Measurements from ENCODE around the gene GALNT17.

- TF ChIP-seq HDGF (IDR thresholded peaks at IDR 0.05; ENCODE audit: borderline replicate concordance): no peak
- no peak for TF ChIP-seq SP1 (IDR thresholded peaks at IDR 0.05)
- TF ChIP-seq BHLHE40 (IDR thresholded peaks at IDR 0.05; ENCODE audit: borderline replicate concordance): no peak
- TF ChIP-seq CTBP1 (IDR thresholded peaks at IDR 0.05; ENCODE audit: borderline replicate concordance): no peak
- no peak for TF ChIP-seq FOXK2 (IDR thresholded peaks at IDR 0.05)
- no peak for TF ChIP-seq TARDBP (IDR thresholded peaks at IDR 0.05)
These were observed 562.7 kb downstream of the GALNT17 start for GRCh38 chr7:71694665-71695064.
